H1 (cell line): ENCODE measurements around the gene EGLN3. TPM values are rescaled to one million over a fixed set of nuclear protein-coding genes. Genes with fewer than 3 reads are reported as not detected.

ENCODE experiments used
- CTCF ChIA-PET: fragments of 300-600 bp; sonication (Branson Sonifier 250); formaldehyde crosslinking; loops from one replicate; lab custom pipeline; 2021; ENCODE audit not compliant: partially characterized antibody; lab: Charles Lee
- POLR2A ChIA-PET: fragments of 300-600 bp; sonication (Branson Sonifier 250); formaldehyde crosslinking; loops from one replicate; lab custom pipeline; 2021; ENCODE audit warnings: inconsistent platforms; ENCODE audit not compliant: partially characterized antibody; lab: Charles Lee
- DNase-seq, 2 experiments: peaks; one replicate each; pipeline versions ENCODE4 v3.0.0 to v3.0.0-alpha.2; 2010 to 2022; ENCODE audit warnings: low spot score in 2 of 2, low read depth in 1 of 2, mixed read lengths in 1 of 2
- FAIRE-seq: peaks from 2 replicates; lab custom pipeline; 2011; peaks lifted over from hg19 to GRCh38; lab: Jason Lieb, UNC
- H2AFZ ChIP-seq: 2 replicates; pipeline ENCODE4 v1.8.1; 2012; ENCODE audit warnings: low read length, inconsistent platforms
- H2AK5ac ChIP-seq: 2 replicates; pipeline ENCODE4 v1.6.1; 2013; ENCODE audit warnings: low read depth, low read length
- H2BK120ac ChIP-seq: replicated peaks from 2 replicates; pipeline ENCODE3; 2013; ENCODE audit warnings: low read depth, low read length, inconsistent platforms
- H2BK12ac ChIP-seq: 2 replicates; pipeline ENCODE4 v1.6.1; 2013; ENCODE audit warnings: low read depth, low read length
- H2BK15ac ChIP-seq: 2 replicates; pipeline ENCODE4 v1.6.1; 2013; ENCODE audit warnings: low read length
- H2BK20ac ChIP-seq: 2 replicates; pipeline ENCODE4 v1.6.1; 2013; ENCODE audit warnings: low read length
- H2BK5ac ChIP-seq: 2 replicates; pipeline ENCODE4 v1.6.1; 2013; ENCODE audit warnings: low read depth, low read length
- H3K14ac ChIP-seq: 2 replicates; pipeline ENCODE4 v1.6.1; 2013; ENCODE audit warnings: inconsistent platforms; ENCODE audit not compliant: insufficient read length
- H3K18ac ChIP-seq: 2 replicates; pipeline ENCODE4 v1.6.1; 2013; ENCODE audit warnings: low read length; ENCODE audit errors: extremely low read depth
- H3K23ac ChIP-seq: 2 replicates; pipeline ENCODE4 v1.6.1; 2013; ENCODE audit warnings: inconsistent platforms; ENCODE audit not compliant: insufficient read length
- H3K23me2 ChIP-seq: 2 replicates; pipeline ENCODE4 v1.6.1; 2013; ENCODE audit warnings: low read depth, low read length
- H3K27ac ChIP-seq: 2 replicates; pipeline ENCODE4 v1.6.1; 2011; ENCODE audit warnings: low read depth, low read length, inconsistent platforms
- H3K27me3 ChIP-seq, 4 experiments: replicated peaks in 1 of 4; 1 replicate in 1 of 4; 2 replicates in 3 of 4; pipeline versions ENCODE4 v1.6.1 to v1.8.1; 2011 to 2013; ENCODE audit warnings: low read length in 3 of 4, mild to moderate bottlenecking in 3 of 4, inconsistent platforms in 2 of 4, mixed read lengths in 2 of 4, moderate library complexity in 1 of 4; ENCODE audit not compliant: control insufficient read depth in 3 of 4, insufficient read depth in 3 of 4; ENCODE audit errors: extremely low read depth in 1 of 4
- H3K36me3 ChIP-seq, 4 experiments: 2 replicates each; pipeline versions ENCODE4 v1.6.1 to v1.8.1; 2011 to 2013; ENCODE audit warnings: mild to moderate bottlenecking in 4 of 4, low read length in 3 of 4, moderate library complexity in 2 of 4, control low read depth in 1 of 4, inconsistent platforms in 1 of 4; ENCODE audit not compliant: insufficient read depth in 4 of 4, control insufficient read depth in 2 of 4
- H3K4ac ChIP-seq: replicated peaks from 2 replicates; pipeline ENCODE3; 2013; ENCODE audit warnings: low read length, low read depth, mixed read lengths, inconsistent platforms; ENCODE audit not compliant: insufficient read length
- H3K4me1 ChIP-seq, 4 experiments: replicated peaks in 1 of 4; 1 replicate in 1 of 4; 2 replicates in 3 of 4; pipeline versions ENCODE4 v1.6.1 to v1.8.1; 2011 to 2013; ENCODE audit warnings: low read length in 3 of 4, inconsistent platforms in 2 of 4, mixed read lengths in 1 of 4; ENCODE audit not compliant: insufficient read depth in 4 of 4, control insufficient read depth in 3 of 4
- H3K4me2 ChIP-seq, 2 experiments: 2 replicates each; pipeline versions ENCODE4 v1.6.1 to v1.8.1; 2011 to 2013; ENCODE audit warnings: low read depth in 2 of 2, low read length in 2 of 2, control low read depth in 1 of 2, inconsistent platforms in 1 of 2, mild to moderate bottlenecking in 1 of 2; ENCODE audit not compliant: insufficient read depth in 1 of 2
- H3K4me3 ChIP-seq, 4 experiments: fragments of 200-600, 300-600 bp in 1 of 4; sonication (generic), shearing (Covaris generic), sonication (Bioruptor Twin) in 1 of 4; 2 replicates each; pipeline versions ENCODE4 v1.5.1 to v1.8.1; 2011 to 2016; ENCODE audit warnings: low read length in 4 of 4, low read depth in 3 of 4, control low read depth in 2 of 4, inconsistent platforms in 2 of 4, mild to moderate bottlenecking in 2 of 4, mixed read lengths in 1 of 4, moderate library complexity in 1 of 4; ENCODE audit not compliant: insufficient read depth in 2 of 4; ENCODE audit errors: extremely low read depth in 1 of 4
- H3K56ac ChIP-seq: replicated peaks from 2 replicates; pipeline ENCODE3; 2013; ENCODE audit warnings: low read depth, mild to moderate bottlenecking, mixed read lengths, low read length, inconsistent platforms; ENCODE audit not compliant: insufficient read length
- H3K79me1 ChIP-seq: 2 replicates; pipeline ENCODE4 v1.6.1; 2013; ENCODE audit warnings: low read depth, low read length, control low read depth
- H3K79me2 ChIP-seq, 2 experiments: 2 replicates each; pipeline versions ENCODE4 v1.6.1 to v1.8.1; 2012 to 2013; ENCODE audit warnings: low read length in 2 of 2, mild to moderate bottlenecking in 2 of 2, inconsistent platforms in 1 of 2; ENCODE audit not compliant: insufficient read depth in 2 of 2, control insufficient read depth in 1 of 2
- H3K9ac ChIP-seq, 4 experiments: replicated peaks in 1 of 4; 1 replicate in 1 of 4; 2 replicates in 3 of 4; pipeline versions ENCODE4 v1.6.1 to v1.8.1; 2011 to 2013; ENCODE audit warnings: low read depth in 3 of 4, low read length in 3 of 4, control low read depth in 2 of 4, mild to moderate bottlenecking in 2 of 4, moderate library complexity in 2 of 4, inconsistent platforms in 1 of 4; ENCODE audit errors: extremely low read depth in 1 of 4
- H3K9me3 ChIP-seq, 2 experiments: 2 replicates each; pipeline versions ENCODE4 v1.6.1 to v1.8.1; 2012 to 2013; ENCODE audit warnings: mild to moderate bottlenecking in 2 of 2, moderate library complexity in 2 of 2, control low read depth in 1 of 2, inconsistent platforms in 1 of 2, low read depth in 1 of 2, low read length in 1 of 2, mixed read lengths in 1 of 2; ENCODE audit not compliant: insufficient read depth in 2 of 2
- H4K20me1 ChIP-seq, 2 experiments: replicated peaks in 1 of 2; 2 replicates each; pipeline versions ENCODE3 to v1.8.1; 2011 to 2013; ENCODE audit warnings: inconsistent platforms in 2 of 2, low read length in 2 of 2, mild to moderate bottlenecking in 1 of 2; ENCODE audit not compliant: insufficient read depth in 2 of 2, control insufficient read depth in 1 of 2
- H4K5ac ChIP-seq: 2 replicates; pipeline ENCODE4 v1.6.1; 2013; ENCODE audit warnings: low read length, low read depth, mixed read lengths, inconsistent platforms; ENCODE audit not compliant: insufficient read length
- H4K8ac ChIP-seq: 2 replicates; pipeline ENCODE4 v1.8.0; 2013; ENCODE audit warnings: mild to moderate bottlenecking, moderate library complexity, low read length, inconsistent platforms; ENCODE audit not compliant: insufficient read depth; ENCODE audit errors: extremely low read depth
- H4K91ac ChIP-seq: replicated peaks from 2 replicates; pipeline ENCODE3; 2013; ENCODE audit warnings: low read length, mixed read lengths, inconsistent platforms; ENCODE audit not compliant: insufficient read length
- ATF2 ChIP-seq: IDR thresholded peaks from 2 replicates; pipeline ENCODE4 v1.6.1; 2012; ENCODE audit warnings: low read length, inconsistent platforms
- E2F6 ChIP-seq: IDR thresholded peaks from 2 replicates; pipeline ENCODE4 v1.6.1; 2012; ENCODE audit warnings: inconsistent platforms
- EZH2 ChIP-seq: fragments of 200-600 bp; sonication (generic); IDR thresholded peaks from 2 replicates; pipeline ENCODE4 v1.7.1; 2012; ENCODE audit warnings: low read depth, mild to moderate bottlenecking, moderate library complexity, low read length, inconsistent platforms; ENCODE audit not compliant: severe bottlenecking
- FOSL1 ChIP-seq: IDR thresholded peaks from 2 replicates; pipeline ENCODE4 v1.6.1; 2011; ENCODE audit warnings: mild to moderate bottlenecking, low read depth, low read length, moderate library complexity; ENCODE audit not compliant: insufficient read depth
- KDM5A ChIP-seq: fragments of 200-600 bp; IDR thresholded peaks from 2 replicates; pipeline ENCODE4 v1.7.1; 2012; ENCODE audit warnings: mild to moderate bottlenecking, low read length, inconsistent platforms, mixed read lengths
- SP4 ChIP-seq: IDR thresholded peaks from 2 replicates; pipeline ENCODE4 v1.6.1; 2012; ENCODE audit warnings: low read length, inconsistent platforms
- SRF ChIP-seq: IDR thresholded peaks from 2 replicates; pipeline ENCODE4 v1.6.1; 2011; ENCODE audit warnings: mild to moderate bottlenecking, low read depth, low read length, moderate library complexity
- TAF1 ChIP-seq: IDR thresholded peaks from 2 replicates; pipeline ENCODE4 v1.6.1; 2011; ENCODE audit warnings: mild to moderate bottlenecking, low read depth, low read length
- WGBS, 2 experiments: shearing (Covaris generic) in 1 of 2; methylation state at CpG; one replicate each; pipeline versions ENCODE4 v1.1.6 to v1.1.7; 2013 to 2015; ENCODE audit warnings: low lambda C conversion rate in 2 of 2, mixed read lengths in 2 of 2, inconsistent platforms in 1 of 2, low coverage in 1 of 2, missing lambda C conversion rate in 1 of 2; ENCODE audit not compliant: insufficient replicate concordance in 2 of 2, insufficient coverage in 1 of 2, insufficient read length in 1 of 2; ENCODE audit errors: extremely low coverage in 1 of 2, missing lambda C conversion rate in 1 of 2; 5-methylcytosine and 5-hydroxymethylcytosine counted together
- polyA plus RNA-seq, 7 experiments: library from polyadenylated mRNA; depleted of rRNA in 3 of 7; stranded (reverse) in 5 of 7; unstranded in 2 of 7; fragments of >200 nt in 5 of 7; fragments of 200-250 nt in 2 of 7; gene quantifications; 1 replicate in 5 of 7; 2 replicates in 1 of 7; 4 replicates in 1 of 7; pipeline versions ENCODE4 v1.2.1 to v1.2.3, GENCODE V29; 2011 to 2013; ENCODE audit warnings: missing spikeins in 2 of 7, mixed read lengths in 2 of 7
- total RNA-seq: library from RNA; stranded (reverse); fragmentation: NEBNext Ultra II Directional; extraction: Animal tissue kit (Norgen Biotek cat#: 25700); gene quantifications from 2 replicates; pipeline ENCODE4 v1.2.1, GENCODE V29; 2021
- TF ChIP-seq, protein P1 (sequence below): IDR thresholded peaks from 2 replicates; pipeline ENCODE4 v1.6.1; 2012; ENCODE audit warnings: inconsistent platforms

EGLN3 gene
- total and polyA plus RNA-seq, 2 of the 8 experiments (the other 6 are each of a cell fraction or from before 2014, with no cell fraction given) = 10.6 to 27.3 TPM

GRCh38 chr14:33925235-33925634, 25.6 kb downstream of the EGLN3 start:
- no peak overlapping the region for H2BK120ac ChIP-seq
- H3K23me2 ChIP-seq = no peaks in the 10 kb centered on the region
- H3K9ac ChIP-seq = no peak overlapping the region
- no peak overlapping the region for H3K4ac ChIP-seq
- no peak overlapping the region for H3K56ac ChIP-seq
- H2BK12ac ChIP-seq = no peak overlapping the region
- no peak overlapping the region for H2AK5ac ChIP-seq
- 83% methylated on average over 3 of the region's 3 CpGs; no CpG with 5 or more reads in 1 of the 2 experiments for WGBS, 2 experiments
- CTCF ChIA-PET = no interaction called here
- H3K23ac ChIP-seq = no peak overlapping the region
- no peaks in the 10 kb centered on the region; a peak in 1 of 4 replicates for H3K79me2 ChIP-seq
- no peaks in the 10 kb centered on the region for H3K27me3 ChIP-seq
- no peak overlapping the region for H3K14ac ChIP-seq
- H2BK20ac ChIP-seq = no peak overlapping the region
- H4K91ac ChIP-seq = no peak overlapping the region
- FAIRE-seq = no peak
- H3K4me3 ChIP-seq = no peak overlapping the region
- no peak for DNase-seq
- H3K4me1 ChIP-seq = peaks cover 0 to 4% (median 2%) of the 10 kb centered on the region in 4 experiments; a peak in 2 of 7 replicates
- H4K20me1 ChIP-seq = no peaks in the 10 kb centered on the region
- no peaks in the 10 kb centered on the region for H3K79me1 ChIP-seq
- no peak overlapping the region for H3K4me2 ChIP-seq
- peaks cover 7 to 49% (median 20%) of the 10 kb centered on the region in 4 experiments; a peak in 7 of 8 replicates for H3K36me3 ChIP-seq
- H2AFZ ChIP-seq = no peak overlapping the region
- no peak overlapping the region for H2BK5ac ChIP-seq
- no peak for TF ChIP-seq E2F6
- TF ChIP-seq FOSL1 = no peak
- no peak for TF ChIP-seq SRF
- TF ChIP-seq, protein P1, sequence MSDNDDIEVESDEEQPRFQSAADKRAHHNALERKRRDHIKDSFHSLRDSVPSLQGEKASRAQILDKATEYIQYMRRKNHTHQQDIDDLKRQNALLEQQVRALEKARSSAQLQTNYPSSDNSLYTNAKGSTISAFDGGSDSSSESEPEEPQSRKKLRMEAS = no peak
- TF ChIP-seq EZH2 = no peak
- TF ChIP-seq ATF2 = no peak
- no peak for TF ChIP-seq TAF1
- TF ChIP-seq SP4 = no peak
- no peak for TF ChIP-seq KDM5A
- H4K5ac ChIP-seq = no peak overlapping the region
- POLR2A ChIA-PET = no interaction called here
- H2BK15ac ChIP-seq = no peak overlapping the region
- H3K27ac ChIP-seq = no peak overlapping the region
- H3K9me3 ChIP-seq = no peaks in the 10 kb centered on the region
- no peak overlapping the region for H3K18ac ChIP-seq
- H4K8ac ChIP-seq = no peak overlapping the region
